ENCODE data around the gene IFNK. TPM values are rescaled to one million over a fixed set of nuclear protein-coding genes. Genes with fewer than 3 reads are reported as not detected.

Gene IFNK
- total RNA-seq, 1 donor from 2014 or later: not detected

- H3K9me3 Mint-ChIP-seq (ENCODE audit: low read depth): no peaks in the 10 kb centered on the region
- TF ChIP-seq CTCF (IDR thresholded peaks at IDR 0.05; ENCODE audit: unreplicated experiment): no peak
- no peaks in the 10 kb centered on the region for H3K4me1 Mint-ChIP-seq (ENCODE audit: low read depth)
- peaks cover 23% of the 10 kb centered on the region for H3K36me3 Mint-ChIP-seq (ENCODE audit: insufficient read depth)
- H3K27me3 Mint-ChIP-seq: no peaks in the 10 kb centered on the region
- H3K4me3 Mint-ChIP-seq (ENCODE audit: low read depth): no peak overlapping the region
- H3K27ac Mint-ChIP-seq: no peak overlapping the region
- DNase-seq (ENCODE audit: low spot score, unreplicated experiment): no peak
Observed at GRCh38 chr9:27556470-27556869, 32.4 kb downstream of the IFNK start.

DNA sequence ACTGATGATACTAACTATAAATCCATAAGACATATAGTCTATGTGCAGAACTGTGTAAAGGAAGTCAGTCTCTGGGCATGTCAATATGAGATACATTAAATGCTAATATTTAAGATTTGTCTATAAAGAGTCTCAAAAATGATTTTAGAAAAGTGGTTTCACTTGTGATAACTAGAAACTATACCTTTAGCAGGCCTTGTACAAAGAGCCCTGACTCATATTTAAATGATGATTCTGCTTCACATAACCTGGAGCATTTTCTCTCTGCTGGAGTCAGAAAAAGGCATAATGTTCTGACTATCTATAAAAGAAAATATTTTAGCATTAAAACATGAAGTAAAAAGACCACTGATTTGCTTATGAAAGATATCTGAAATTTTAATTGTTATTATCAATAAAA is 34.2 kb downstream of the IFNK start:
- peaks cover 16% of the 10 kb centered on the region for H3K36me3 Mint-ChIP-seq (ENCODE audit: insufficient read depth)
- no peaks in the 10 kb centered on the region for H3K27me3 Mint-ChIP-seq
- no peak for TF ChIP-seq CTCF (IDR thresholded peaks at IDR 0.05; ENCODE audit: unreplicated experiment)
- H3K27ac Mint-ChIP-seq: no peak overlapping the region
- H3K4me1 Mint-ChIP-seq (ENCODE audit: low read depth): no peaks in the 10 kb centered on the region
- no peak for DNase-seq (ENCODE audit: low spot score, unreplicated experiment)
- H3K9me3 Mint-ChIP-seq (ENCODE audit: low read depth): no peaks in the 10 kb centered on the region
- no peak overlapping the region for H3K4me3 Mint-ChIP-seq (ENCODE audit: low read depth)

- H3K4me3 Mint-ChIP-seq (ENCODE audit: low read depth): no peak overlapping the region
- no peaks in the 10 kb centered on the region for H3K27me3 Mint-ChIP-seq
- no peaks in the 10 kb centered on the region for H3K4me1 Mint-ChIP-seq (ENCODE audit: low read depth)
- no peak for TF ChIP-seq CTCF (IDR thresholded peaks at IDR 0.05; ENCODE audit: unreplicated experiment)
- H3K9me3 Mint-ChIP-seq (ENCODE audit: low read depth): no peaks in the 10 kb centered on the region
- DNase-seq (ENCODE audit: low spot score, unreplicated experiment): no peak
- peaks cover 5% of the 10 kb centered on the region for H3K36me3 Mint-ChIP-seq (ENCODE audit: insufficient read depth)
- no peak overlapping the region for H3K27ac Mint-ChIP-seq
Observed at GRCh38 chr9:27560457-27560856, 36.4 kb downstream of the IFNK start.

GRCh38 chr9:27561685-27562084 is 37.6 kb downstream of the IFNK start:
- Mint-ChIP-seq H3K27me3 (no peaks in the 10 kb centered on the region), H3K36me3 (ENCODE audit: insufficient read depth) (peaks cover 5% of the 10 kb centered on the region), H3K4me1 (ENCODE audit: low read depth) (no peaks in the 10 kb centered on the region), H3K4me3 (ENCODE audit: low read depth) (no peak overlapping the region), H3K27ac (no peak overlapping the region), H3K9me3 (ENCODE audit: low read depth) (no peaks in the 10 kb centered on the region)
- no peak for TF ChIP-seq CTCF (IDR thresholded peaks at IDR 0.05; ENCODE audit: unreplicated experiment)
- DNase-seq (ENCODE audit: low spot score, unreplicated experiment): no peak

GRCh38 chr9:27563738-27564430 is 39.8 kb downstream of the IFNK start:
- Mint-ChIP-seq H3K4me1 (ENCODE audit: low read depth) (peaks cover 2% of the 10 kb centered on the region), H3K4me3 (ENCODE audit: low read depth) (no peak overlapping the region), H3K36me3 (ENCODE audit: insufficient read depth) (peaks cover 7% of the 10 kb centered on the region), H3K9me3 (ENCODE audit: low read depth) (no peaks in the 10 kb centered on the region), H3K27me3 (no peaks in the 10 kb centered on the region), H3K27ac (no peak overlapping the region)
- DNase-seq (ENCODE audit: low spot score, unreplicated experiment): no peak
- TF ChIP-seq CTCF (IDR thresholded peaks at IDR 0.05; ENCODE audit: unreplicated experiment): no peak
